GM21723 (cell line): ENCODE measurements around the gene PLXND1.
"Not testable (repeated sequence)": the region's sequence is repeated elsewhere in the genome, so short reads cannot be mapped to it uniquely, and the experiment has no call there.

Experiments used
- ATAC-seq: cut with Tn5 transposase; IDR thresholded peaks from one replicate; pipeline ENCODE4 v1.9.1; 2021; ENCODE audit warnings: mild to moderate bottlenecking, moderate library complexity; ENCODE audit not compliant: unreplicated experiment

PLXND1 gene

GRCh38 chr3:129614435-129614834 is 8.0 kb upstream of the PLXND1 start:
- ATAC-seq: no peak

- ATAC-seq: no peak
Measured at GRCh38 chr3:129613367-129613740, 6.9 kb upstream of the PLXND1 start.

GRCh38 chr3:129612534-129613366 is 6.3 kb upstream of the PLXND1 start:
- ATAC-seq: no peak

- no peak for ATAC-seq
Measured at GRCh38 chr3:129611812-129612533, 5.5 kb upstream of the PLXND1 start.

- ATAC-seq: no peak
Measured at GRCh38 chr3:129611446-129611800, 4.9 kb upstream of the PLXND1 start.

- ATAC-seq: not testable (repeated sequence)
Measured at GRCh38 chr3:129610794-129611445, 4.4 kb upstream of the PLXND1 start.

GRCh38 chr3:129610276-129610675 is 3.8 kb upstream of the PLXND1 start:
- ATAC-seq: no peak

- ATAC-seq: no peak
Measured at GRCh38 chr3:129609591-129610182, 3.2 kb upstream of the PLXND1 start.

- no peak for ATAC-seq
Measured at GRCh38 chr3:129608936-129609590, 2.6 kb upstream of the PLXND1 start.

GRCh38 chr3:129608087-129608935 is 1.8 kb upstream of the PLXND1 start:
- ATAC-seq: no peak

- ATAC-seq: no peak
Measured at GRCh38 chr3:129607391-129608068, 1.1 kb upstream of the PLXND1 start.

- no peak for ATAC-seq
Measured at GRCh38 chr3:129605922-129606635, 397 bp downstream of the PLXND1 start.

- no peak for ATAC-seq
Measured at GRCh38 chr3:129605203-129605921, 1.1 kb downstream of the PLXND1 start.

- ATAC-seq: no peak
Measured at GRCh38 chr3:129604767-129605166, 1.7 kb downstream of the PLXND1 start.

- ATAC-seq: no peak
Measured at GRCh38 chr3:129603991-129604749, 2.3 kb downstream of the PLXND1 start.

- no peak for ATAC-seq
Measured at GRCh38 chr3:129603561-129603942, 2.9 kb downstream of the PLXND1 start.

- no peak for ATAC-seq
Measured at GRCh38 chr3:129602730-129603560, 3.5 kb downstream of the PLXND1 start.
